Measurements from ENCODE around the gene HAUS6. TPM values are rescaled to one million over a fixed set of nuclear protein-coding genes. Genes with fewer than 3 reads are reported as not detected.

The HAUS6 gene
- total and polyA plus RNA-seq, 2 of the 13 experiments (the other 11 are each of a cell fraction or from before 2014, with no cell fraction given): 9.8 to 31.1 TPM

GRCh38 chr9:19113964-19114679 lies 11.4 kb upstream of the HAUS6 start (continued):
- TF ChIP-seq ZBTB33 (CRISPR knock-in tag; IDR thresholded peaks at IDR 0.05) (peak; percentile 71; the same call in 1 of the 2 replicates), ELF1 (CRISPR knock-in tag; IDR thresholded peaks at IDR 0.05) (peak; percentile 31; the same call in 1 of the 2 replicates), YY1 (IDR thresholded peaks at IDR 0.05; ENCODE audit: insufficient read depth, insufficient replicate concordance, low read depth, low read length) (no peak), SOX5 (CRISPR knock-in tag; IDR thresholded peaks at IDR 0.05; ENCODE audit: borderline replicate concordance) (peak; percentile 27), JUND (CRISPR knock-in tag; IDR thresholded peaks at IDR 0.05) (peak; percentile 47; the same call in 1 of the 2 replicates), POLR2A (IDR thresholded peaks at IDR 0.05; ENCODE audit: insufficient read depth in 1 of 2, low read depth in 2 of 2, low read length in 2 of 2) (peak; percentile 29 to 31; a peak in 2 of 4 replicates), ZNF552 (CRISPR knock-in tag; IDR thresholded peaks at IDR 0.05; ENCODE audit: borderline replicate concordance) (no peak), KDM2A (CRISPR knock-in tag; IDR thresholded peaks at IDR 0.05; ENCODE audit: borderline replicate concordance, low read depth) (peak; percentile 49; the same call in 1 of the 2 replicates), ETS1 (CRISPR knock-in tag; IDR thresholded peaks at IDR 0.05) (peak; percentile 57; the same call in 1 of the 2 replicates), ZSCAN12 (CRISPR knock-in tag; IDR thresholded peaks at IDR 0.05) (no peak), ZNF20 (CRISPR knock-in tag; IDR thresholded peaks at IDR 0.05) (no peak), ZFP82 (CRISPR knock-in tag; IDR thresholded peaks at IDR 0.05; ENCODE audit: borderline replicate concordance) (no peak), RXRB (CRISPR knock-in tag; IDR thresholded peaks at IDR 0.05; ENCODE audit: borderline replicate concordance) (peak; percentile 61; the same call in 1 of the 2 replicates), IKZF5 (CRISPR knock-in tag; IDR thresholded peaks at IDR 0.05) (peak; percentile 27; the same call in 1 of the 2 replicates)
- TF ChIP-seq, protein P1, sequence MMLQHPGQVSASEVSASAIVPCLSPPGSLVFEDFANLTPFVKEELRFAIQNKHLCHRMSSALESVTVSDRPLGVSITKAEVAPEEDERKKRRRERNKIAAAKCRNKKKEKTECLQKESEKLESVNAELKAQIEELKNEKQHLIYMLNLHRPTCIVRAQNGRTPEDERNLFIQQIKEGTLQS (CRISPR knock-in tag; IDR thresholded peaks at IDR 0.05): peak; percentile 57; the same call in 1 of the 2 replicates
- TF ChIP-seq, protein P2, sequence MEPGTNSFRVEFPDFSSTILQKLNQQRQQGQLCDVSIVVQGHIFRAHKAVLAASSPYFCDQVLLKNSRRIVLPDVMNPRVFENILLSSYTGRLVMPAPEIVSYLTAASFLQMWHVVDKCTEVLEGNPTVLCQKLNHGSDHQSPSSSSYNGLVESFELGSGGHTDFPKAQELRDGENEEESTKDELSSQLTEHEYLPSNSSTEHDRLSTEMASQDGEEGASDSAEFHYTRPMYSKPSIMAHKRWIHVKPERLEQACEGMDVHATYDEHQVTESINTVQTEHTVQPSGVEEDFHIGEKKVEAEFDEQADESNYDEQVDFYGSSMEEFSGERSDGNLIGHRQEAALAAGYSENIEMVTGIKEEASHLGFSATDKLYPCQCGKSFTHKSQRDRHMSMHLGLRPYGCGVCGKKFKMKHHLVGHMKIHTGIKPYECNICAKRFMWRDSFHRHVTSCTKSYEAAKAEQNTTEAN (CRISPR knock-in tag; conservative IDR thresholded peaks at IDR 0.05): no peak

All from HepG2 (cell line).